K562 (cell line): ENCODE data around the gene SAE1. TPM values are rescaled to one million over a fixed set of nuclear protein-coding genes. Genes with fewer than 3 reads are reported as not detected.

Source experiments
- CHAMP1 ChIP-seq: fragments of 450-650 bp; IDR thresholded peaks from 2 replicates; pipeline ENCODE4 v1.6.1; 2016; ENCODE audit warnings: mild to moderate bottlenecking
- HDGF ChIP-seq: fragments of 450-650 bp; IDR thresholded peaks from 2 replicates; pipeline ENCODE4 v1.6.1; 2016
- KLF16 ChIP-seq: IDR thresholded peaks from 2 replicates; pipeline ENCODE4 v1.6.1; 2016; ENCODE audit warnings: antibody characterized with exemption
- MYC ChIP-seq, 2 experiments: fragments of 250-450 bp in 1 of 2; sonication (Bioruptor Pico) in 1 of 2; IDR thresholded peaks; 2 replicates each; pipeline versions ENCODE4 v1.5.1 to v1.6.1; 2012 to 2021; ENCODE audit warnings: low read depth in 2 of 2, borderline replicate concordance in 1 of 2, improper control_type of control experiment in 1 of 2, low read length in 1 of 2, mild to moderate bottlenecking in 1 of 2, moderate library complexity in 1 of 2
- RBM34 ChIP-seq: fragments of 200-400 bp; formaldehyde crosslinking; IDR thresholded peaks from 2 replicates; pipeline ENCODE4 v1.6.1; 2018; ENCODE audit warnings: low read length, borderline replicate concordance; ENCODE audit not compliant: insufficient read depth
- ZBTB26 ChIP-seq: fragments of 450-650 bp; formaldehyde crosslinking; IDR thresholded peaks from 2 replicates; pipeline ENCODE4 v1.4.0; 2022; ENCODE audit warnings: missing genetic modification characterization
- ZNF212 ChIP-seq: fragments of 450-650 bp; formaldehyde crosslinking; IDR thresholded peaks from 2 replicates; pipeline ENCODE4 v1.4.0; 2020; ENCODE audit warnings: mild to moderate bottlenecking
- polyA plus RNA-seq, 8 experiments: library from polyadenylated mRNA; depleted of rRNA in 4 of 8; stranded (reverse) in 5 of 8; unstranded in 3 of 8; fragments of >200 nt; fragmentation: Nextera tagmentation in 2 of 8; fragmentation: Illumina TruSeq in 1 of 8; extraction: Ambion mirVana in 2 of 8; extraction: Trizol in 1 of 8; gene quantifications; 2 replicates each; pipeline versions ENCODE4 v1.2.1 to v1.2.3, GENCODE V29; 2011 to 2014; ENCODE audit warnings: inconsistent platforms in 1 of 8, missing spikeins in 1 of 8
- total RNA-seq, 7 experiments: library from RNA; depleted of rRNA in 6 of 7; stranded (reverse); fragments of >200 nt in 6 of 7; fragmentation: Illumina TruSeq in 2 of 7; extraction: Trizol in 2 of 7; gene quantifications; 2 replicates each; pipeline versions ENCODE4 v1.2.1 to v1.2.3, GENCODE V29; 2011 to 2021; ENCODE audit warnings: low replicate concordance in 1 of 7

SAE1 gene
- total and polyA plus RNA-seq, 9 of the 15 experiments (the other 6 are each of a cell fraction or from before 2014, with no cell fraction given): 82.8 to 299 (median 217) TPM

- TF ChIP-seq MYC (IDR thresholded peaks at IDR 0.05; ENCODE audit: low read depth, low read length) (0 out of 2 replicates have a peak, but pooled peaks have one; percentile 34), MYC (CRISPR knock-in tag; IDR thresholded peaks at IDR 0.05; ENCODE audit: borderline replicate concordance, low read depth) (no peak), ZBTB26 (CRISPR knock-in tag) (no peak), RBM34 (no peak), ZNF212 (CRISPR knock-in tag) (0 out of 2 replicates have a peak, but pooled peaks have one; percentile 22), CHAMP1 (0 out of 2 replicates have a peak, but pooled peaks have one; percentile 24), KLF16 (0 out of 2 replicates have a peak, but pooled peaks have one; percentile 50), HDGF (peak; percentile 59; the same call in 1 of the 2 replicates)
These were observed 116.8 kb downstream of the SAE1 start (continued) for GRCh38 chr19:47247308-47247990.
